BE2C (cell line): Measurements from ENCODE around the gene PRKCH.
A peak's percentile ranks its signal among the peaks of the same experiment; 100 is the strongest.

Experiments
- DNase-seq: peaks from one replicate; pipeline ENCODE4 v3.0.0-alpha.2; 2020
- H3K27me3 ChIP-seq: fragments of 250-450 bp; sonication (Bioruptor Pico); 2 replicates; pipeline ENCODE4 v1.5.1; 2020; ENCODE audit warnings: mild to moderate bottlenecking
- H3K36me3 ChIP-seq: fragments of 250-450 bp; sonication (Bioruptor Pico); 2 replicates; pipeline ENCODE4 v1.5.1; 2020; ENCODE audit warnings: mild to moderate bottlenecking
- H3K4me1 ChIP-seq: fragments of 250-450 bp; sonication (Bioruptor Pico); 2 replicates; pipeline ENCODE4 v1.5.1; 2020
- H3K4me3 ChIP-seq: 2 replicates; pipeline ENCODE4 v1.5.1; 2011; ENCODE audit warnings: low read depth, low read length
- H3K9me3 ChIP-seq: fragments of 250-450 bp; sonication (Bioruptor Pico); 2 replicates; pipeline ENCODE4 v1.5.1; 2020
- TF ChIP-seq, protein P1 (sequence below): IDR thresholded peaks from 2 replicates; pipeline ENCODE4 v1.5.1; 2012; ENCODE audit warnings: mild to moderate bottlenecking, low read depth, low read length

Gene PRKCH

DNA sequence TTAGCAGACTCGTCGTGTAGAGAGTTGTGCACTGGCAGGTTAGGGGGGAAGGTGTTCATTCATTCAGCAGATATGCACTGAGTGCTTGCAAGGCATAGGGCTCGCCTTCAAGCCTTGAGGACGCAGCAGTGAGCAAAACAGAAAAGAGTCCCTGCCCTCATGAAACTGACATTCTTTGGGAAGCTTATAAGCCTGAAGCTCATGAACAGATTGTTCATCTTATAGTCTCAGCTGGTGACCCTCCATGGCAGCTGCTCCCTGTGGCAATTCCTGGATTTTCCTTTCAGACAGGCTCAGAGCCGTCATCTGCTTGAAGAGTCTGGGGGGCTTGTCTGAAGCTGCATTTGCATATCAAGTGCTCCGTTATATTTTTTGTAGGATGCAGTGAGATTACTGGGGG is 148.4 kb downstream of the PRKCH start:
- Histone ChIP-seq H3K27me3 (no peaks in the 10 kb centered on the region), H3K4me1 (peaks cover 24% of the 10 kb centered on the region), H3K36me3 (no peaks in the 10 kb centered on the region), H3K4me3 (peak overlapping the region; percentile 57), H3K9me3 (no peaks in the 10 kb centered on the region)
- TF ChIP-seq, protein P1, sequence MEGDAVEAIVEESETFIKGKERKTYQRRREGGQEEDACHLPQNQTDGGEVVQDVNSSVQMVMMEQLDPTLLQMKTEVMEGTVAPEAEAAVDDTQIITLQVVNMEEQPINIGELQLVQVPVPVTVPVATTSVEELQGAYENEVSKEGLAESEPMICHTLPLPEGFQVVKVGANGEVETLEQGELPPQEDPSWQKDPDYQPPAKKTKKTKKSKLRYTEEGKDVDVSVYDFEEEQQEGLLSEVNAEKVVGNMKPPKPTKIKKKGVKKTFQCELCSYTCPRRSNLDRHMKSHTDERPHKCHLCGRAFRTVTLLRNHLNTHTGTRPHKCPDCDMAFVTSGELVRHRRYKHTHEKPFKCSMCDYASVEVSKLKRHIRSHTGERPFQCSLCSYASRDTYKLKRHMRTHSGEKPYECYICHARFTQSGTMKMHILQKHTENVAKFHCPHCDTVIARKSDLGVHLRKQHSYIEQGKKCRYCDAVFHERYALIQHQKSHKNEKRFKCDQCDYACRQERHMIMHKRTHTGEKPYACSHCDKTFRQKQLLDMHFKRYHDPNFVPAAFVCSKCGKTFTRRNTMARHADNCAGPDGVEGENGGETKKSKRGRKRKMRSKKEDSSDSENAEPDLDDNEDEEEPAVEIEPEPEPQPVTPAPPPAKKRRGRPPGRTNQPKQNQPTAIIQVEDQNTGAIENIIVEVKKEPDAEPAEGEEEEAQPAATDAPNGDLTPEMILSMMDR = no peak
- DNase-seq = no peak

DNA sequence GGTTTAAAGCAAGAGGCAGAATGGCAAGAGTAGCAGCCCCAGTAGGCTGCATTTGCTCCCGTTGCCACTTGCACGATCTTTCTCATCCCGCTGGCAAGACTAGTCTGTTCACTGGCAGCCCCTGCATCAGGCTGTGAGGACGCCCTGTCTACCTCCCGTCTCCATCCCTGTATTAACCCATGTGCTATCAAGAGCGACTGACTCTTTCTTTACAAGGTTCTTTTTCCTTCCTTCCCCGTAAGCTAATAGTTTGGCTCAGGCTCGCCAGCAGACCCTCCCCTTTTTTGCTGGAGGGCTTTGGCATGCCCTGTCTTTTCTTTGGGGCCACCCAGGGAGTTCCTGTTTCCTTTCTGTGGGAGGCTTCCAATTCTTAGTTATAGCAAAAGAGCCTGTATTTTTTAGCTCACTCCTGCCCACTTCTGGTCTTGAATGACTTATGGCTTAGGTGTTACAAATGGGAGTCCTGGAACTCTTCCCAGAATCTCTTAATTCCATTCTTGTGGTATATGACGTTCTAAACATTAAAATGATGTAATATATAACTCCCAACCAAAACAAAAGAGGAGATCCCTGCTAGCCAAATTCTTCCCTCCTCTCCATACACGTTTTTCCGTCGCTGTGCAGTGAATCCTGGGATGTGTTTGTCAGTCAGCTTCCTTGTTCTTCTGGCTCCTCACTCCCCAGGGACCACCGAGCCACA is 149.0 kb downstream of the PRKCH start:
- DNase-seq = peak; percentile 89
- Histone ChIP-seq H3K27me3 (no peaks in the 10 kb centered on the region), H3K4me3 (peak overlapping the region; percentile 57), H3K36me3 (no peaks in the 10 kb centered on the region), H3K9me3 (no peaks in the 10 kb centered on the region), H3K4me1 (peaks cover 24% of the 10 kb centered on the region)
- TF ChIP-seq, protein P1 = peak; percentile 65

DNA sequence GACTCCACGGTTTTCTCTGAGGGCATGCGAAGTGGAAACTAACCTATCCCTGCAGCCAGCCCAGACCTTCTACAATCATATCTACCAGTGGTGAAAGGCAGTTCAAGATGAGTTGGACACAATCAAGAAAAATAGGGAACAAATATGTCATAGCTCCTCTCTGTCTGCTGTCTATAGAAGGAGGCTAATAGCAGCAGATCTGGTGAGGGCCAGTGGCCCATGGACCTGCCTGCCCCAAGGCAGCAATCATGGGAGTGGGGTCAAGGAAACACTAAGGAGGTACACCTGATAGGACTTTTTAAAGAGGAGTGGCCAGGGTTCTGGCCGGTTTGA is 149.5 kb downstream of the PRKCH start:
- DNase-seq = no peak
- Histone ChIP-seq H3K27me3 (no peaks in the 10 kb centered on the region), H3K36me3 (no peaks in the 10 kb centered on the region), H3K4me1 (peaks cover 24% of the 10 kb centered on the region), H3K9me3 (no peaks in the 10 kb centered on the region), H3K4me3 (peak overlapping the region; percentile 57)
- TF ChIP-seq, protein P1 = no peak

DNA sequence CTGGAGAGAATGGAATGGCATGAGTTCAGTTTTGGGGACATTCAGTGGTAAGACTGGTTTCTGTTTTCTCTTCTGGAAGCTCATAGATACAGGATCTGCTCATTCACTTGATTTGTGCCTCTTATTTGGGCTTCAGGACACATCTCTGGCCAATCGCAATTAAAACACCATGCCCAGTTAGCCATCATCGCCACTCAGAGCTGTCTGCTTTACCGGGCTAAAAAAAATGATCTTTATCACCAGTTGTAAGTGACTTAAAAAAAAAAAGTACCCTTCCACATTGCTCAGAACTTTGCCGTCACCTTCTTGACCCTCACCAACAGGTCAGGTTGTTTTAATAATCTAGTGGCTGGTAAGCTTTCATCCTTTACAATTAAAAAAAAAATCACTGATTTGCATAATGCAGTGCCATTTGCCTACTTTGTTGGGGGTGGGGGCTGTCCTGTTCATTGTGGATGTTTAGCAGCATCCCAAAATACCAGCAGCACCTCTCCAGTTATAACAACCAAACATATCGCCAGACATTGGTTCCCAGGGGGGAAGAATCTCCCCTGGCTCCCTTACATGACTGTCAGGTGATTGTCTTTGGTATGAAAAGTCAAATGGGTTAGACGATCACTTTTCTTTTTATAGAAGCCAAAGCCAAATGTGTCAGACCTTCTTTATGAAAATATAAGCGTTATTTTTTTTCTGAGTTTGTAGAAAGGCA is 150.1 kb downstream of the PRKCH start:
- Histone ChIP-seq H3K9me3 (no peaks in the 10 kb centered on the region), H3K36me3 (no peaks in the 10 kb centered on the region), H3K27me3 (no peaks in the 10 kb centered on the region), H3K4me1 (peaks cover 29% of the 10 kb centered on the region), H3K4me3 (peak overlapping the region; percentile 57)
- DNase-seq = peak; percentile 54
- TF ChIP-seq, protein P1 = no peak

DNA sequence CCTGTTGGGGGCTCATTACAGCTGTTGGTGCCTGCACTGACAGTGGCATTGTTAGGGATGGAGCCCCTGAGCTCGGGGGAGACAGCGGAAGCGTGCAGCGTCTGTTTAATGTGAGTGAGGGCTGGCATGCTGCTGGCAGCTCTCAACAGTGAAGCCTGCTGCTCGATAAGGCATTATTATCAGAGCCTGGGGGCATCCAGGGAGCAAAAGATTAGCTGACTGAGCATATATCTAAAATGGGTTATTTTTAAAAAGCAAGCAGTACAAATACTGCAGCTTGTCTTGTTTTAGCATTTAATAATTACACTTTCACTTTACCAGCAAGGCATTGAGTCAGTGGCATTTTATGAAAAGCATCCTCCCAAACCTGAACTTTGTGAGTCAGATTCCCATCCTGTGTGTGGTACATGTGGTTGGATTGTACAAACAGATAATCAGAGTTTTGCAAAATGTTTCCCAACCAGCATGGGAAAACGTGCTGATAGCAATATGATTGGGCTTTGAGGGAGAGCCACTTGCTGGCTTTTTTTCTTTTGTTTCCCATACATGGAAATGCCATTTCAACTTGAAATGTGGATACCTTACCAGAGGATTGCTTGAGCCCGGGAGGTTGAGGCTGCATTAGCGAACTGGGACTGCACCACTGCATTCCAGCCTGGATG is 150.8 kb downstream of the PRKCH start:
- TF ChIP-seq, protein P1 = no peak
- DNase-seq = peak; percentile 94
- peaks cover 35% of the 10 kb centered on the region for H3K4me1 ChIP-seq
- H3K9me3 ChIP-seq = no peaks in the 10 kb centered on the region
- H3K4me3 ChIP-seq = peak overlapping the region; percentile 57
- no peaks in the 10 kb centered on the region for H3K27me3 ChIP-seq
- H3K36me3 ChIP-seq = no peaks in the 10 kb centered on the region
